ENCODE measurements around the gene TSPAN3. TPM values are rescaled to one million over a fixed set of nuclear protein-coding genes. Genes with fewer than 3 reads are reported as not detected.
A peak's percentile ranks its signal among the peaks of the same experiment; 100 is the strongest.

The TSPAN3 gene
- total and polyA plus RNA-seq, 5 experiments from 2014 or later, result 36.6 to 120 (median 87.9) TPM

- Mint-ChIP-seq H3K4me3 (peak within 1 kb of the TSS; percentile 92 to 99 (median 96)), H3K27me3 (no peaks in the 10 kb centered on the region), H3K36me3 (peaks cover 0 to 17% (median 0%) of the 10 kb centered on the region in 3 donors), H3K4me1 (peaks cover 32 to 86% (median 64%) of the 10 kb centered on the region in 4 donors), H3K27ac (peak within 1 kb of the TSS; percentile 92 to 99 (median 97)), H3K9me3 (no peaks in the 10 kb centered on the region)
- ATAC-seq (peak; percentile 86 to 89), DNase-seq (peak; percentile 46 to 86 (median 67))
- POLR2A ChIA-PET, result interaction anchor here (0.6 to 6.8 kb wide), 21 partner anchors 12 to 656 kb away, joined by 3 to 79 read pairs (median 4); partner anchors contain the start of genes RCN2, SCAPER and TSPAN3
Measured at GRCh38 chr15:76994971-76995945, 75.7 kb downstream of the TSPAN3 start, which contains the start of gene PSTPIP1. PSTPIP1 (plus strand) TSS chr15:76995126; CDS start chr15:76995574, 448 bp downstream.

GRCh38 chr15:76994496-76994895 lies 76.4 kb downstream of the TSPAN3 start:
- peak overlapping the region; percentile 92 to 99 (median 97) for H3K27ac Mint-ChIP-seq
- H3K4me3 Mint-ChIP-seq, result peak overlapping the region; percentile 92 to 99 (median 96)
- no peaks in the 10 kb centered on the region for H3K9me3 Mint-ChIP-seq
- POLR2A ChIA-PET, result interaction anchor here (0.6 to 6.8 kb wide), 16 partner anchors 13 to 1122 kb away, joined by 3 to 79 read pairs (median 8); partner anchors contain the start of genes RCN2 and SCAPER
- ATAC-seq (peak; percentile 13 to 26), DNase-seq (peak in 1 of 10 donors; percentile 9)
- H3K27me3 Mint-ChIP-seq, result no peaks in the 10 kb centered on the region
- peaks cover 0 to 13% (median 0%) of the 10 kb centered on the region in 3 donors for H3K36me3 Mint-ChIP-seq
- H3K4me1 Mint-ChIP-seq, result peaks cover 32 to 82% (median 57%) of the 10 kb centered on the region in 4 donors

DNA sequence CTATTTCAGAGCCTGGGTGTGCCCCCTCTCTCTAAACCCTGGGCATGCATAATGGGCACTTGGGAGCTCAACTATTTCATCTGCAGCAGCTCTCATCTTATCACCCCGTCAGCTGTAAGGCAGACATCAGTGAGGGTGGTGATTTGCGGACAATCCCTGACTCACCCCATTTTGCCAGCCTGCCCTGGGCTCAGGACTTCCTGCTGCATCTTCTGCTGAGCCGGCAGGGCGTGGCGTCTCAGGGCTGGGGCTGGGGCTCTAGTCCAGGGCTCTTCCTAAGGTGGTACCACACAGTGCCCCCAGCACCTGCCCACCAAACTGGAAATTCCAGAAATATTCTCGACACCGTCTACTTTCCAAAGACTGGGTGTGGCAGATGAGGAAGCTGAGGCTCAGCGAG lies 76.9 kb downstream of the TSPAN3 start:
- Mint-ChIP-seq H3K9me3 (no peaks in the 10 kb centered on the region), H3K27me3 (no peaks in the 10 kb centered on the region), H3K4me3 (peak overlapping the region; percentile 48 to 99 (median 94)), H3K36me3 (peaks cover 0 to 8% (median 0%) of the 10 kb centered on the region in 3 donors), H3K27ac (peak overlapping the region; percentile 92 to 99 (median 97)), H3K4me1 (peaks cover 32 to 79% (median 53%) of the 10 kb centered on the region in 4 donors)
- POLR2A ChIA-PET, result interaction anchor here (0.6 to 6.8 kb wide), 10 partner anchors 13 to 1121 kb away, joined by 3 to 79 read pairs (median 12); partner anchors contain the start of genes RCN2 and SCAPER
- DNase-seq (peak in 2 of 10 donors; percentile 47 to 64), ATAC-seq (peak in 1 of 2 donors; percentile 17)

- H3K36me3 Mint-ChIP-seq, result peaks cover 0 to under 1% (median 0%) of the 10 kb centered on the region in 3 donors
- H3K9me3 Mint-ChIP-seq, result no peaks in the 10 kb centered on the region
- no peaks in the 10 kb centered on the region for H3K27me3 Mint-ChIP-seq
- peak in 1 of 10 donors; percentile 47 for DNase-seq
- POLR2A ChIA-PET, result interaction anchor here (2.8 to 6.8 kb wide), 6 partner anchors 14 to 87 kb away, joined by 10 to 79 read pairs (median 32); partner anchors contain the start of genes RCN2 and SCAPER
- H3K4me1 Mint-ChIP-seq, result peaks cover 25 to 79% (median 53%) of the 10 kb centered on the region in 4 donors
- H3K27ac Mint-ChIP-seq, result peak overlapping the region; percentile 92 to 99 (median 97)
- peak overlapping the region in 9 of 10 donors; percentile 25 to 99 (median 77) for H3K4me3 Mint-ChIP-seq
- no peak for ATAC-seq
Measured at GRCh38 chr15:76993114-76993725, 77.7 kb downstream of the TSPAN3 start.

- ATAC-seq, result no peak
- no peaks in the 10 kb centered on the region for H3K27me3 Mint-ChIP-seq
- POLR2A ChIA-PET, result interaction anchor here (5.4 kb wide), 1 partner anchor 61 kb away, joined by 31 read pairs; the partner anchor contains the start of gene RCN2
Measured at GRCh38 chr15:76991741-76992645, 78.9 kb downstream of the TSPAN3 start.

More at GRCh38 chr15:76991741-76992645, 78.9 kb downstream of the TSPAN3 start:
- peaks cover 18 to 75% (median 46%) of the 10 kb centered on the region in 4 donors for H3K4me1 Mint-ChIP-seq
- DNase-seq, result no peak
- H3K9me3 Mint-ChIP-seq, result no peaks in the 10 kb centered on the region
- no peaks in the 10 kb centered on the region for H3K36me3 Mint-ChIP-seq
- peak overlapping the region in 5 of 10 donors; percentile 5 to 97 (median 67) for H3K27ac Mint-ChIP-seq
- no peak overlapping the region for H3K4me3 Mint-ChIP-seq

Other genes with a start within 250 kb of the TSPAN3 start
- gene SCAPER, start 165.8 kb downstream of the TSPAN3 start, total RNA-seq, result 10 to 100 TPM; 42.3 to 58.5 TPM
- 10 to 100 TPM; 12.3 to 17.7 (median 15.9) TPM for gene SCAPER, start 165.8 kb downstream of the TSPAN3 start, polyA plus RNA-seq
- 10 to 100 TPM; 30.7 to 31.1 TPM for gene RCN2, start 139.4 kb downstream of the TSPAN3 start, total RNA-seq
- 10 to 100 TPM; 40.3 to 46.5 (median 43.6) TPM for gene RCN2, start 139.4 kb downstream of the TSPAN3 start, polyA plus RNA-seq
- 100 to 1,000 TPM; 118 to 124 TPM for gene PSTPIP1, start 76.0 kb downstream of the TSPAN3 start, total RNA-seq
- 10 to 100 TPM; 34.0 to 50.6 (median 41.8) TPM for gene PSTPIP1, start 76.0 kb downstream of the TSPAN3 start, polyA plus RNA-seq

All from naive thymus-derived CD8-positive, alpha-beta T cell (primary cell).